ENCODE measurements around the gene AP1G2.
"Not testable (repeated sequence)": the region's sequence is repeated elsewhere in the genome, so short reads cannot be mapped to it uniquely, and the experiment has no call there.

The AP1G2 gene

GRCh38 chr14:23610815-23611289, 43.3 kb upstream of the AP1G2 start:
- FAIRE-seq, result no peak
- TF ChIP-seq, protein P1, sequence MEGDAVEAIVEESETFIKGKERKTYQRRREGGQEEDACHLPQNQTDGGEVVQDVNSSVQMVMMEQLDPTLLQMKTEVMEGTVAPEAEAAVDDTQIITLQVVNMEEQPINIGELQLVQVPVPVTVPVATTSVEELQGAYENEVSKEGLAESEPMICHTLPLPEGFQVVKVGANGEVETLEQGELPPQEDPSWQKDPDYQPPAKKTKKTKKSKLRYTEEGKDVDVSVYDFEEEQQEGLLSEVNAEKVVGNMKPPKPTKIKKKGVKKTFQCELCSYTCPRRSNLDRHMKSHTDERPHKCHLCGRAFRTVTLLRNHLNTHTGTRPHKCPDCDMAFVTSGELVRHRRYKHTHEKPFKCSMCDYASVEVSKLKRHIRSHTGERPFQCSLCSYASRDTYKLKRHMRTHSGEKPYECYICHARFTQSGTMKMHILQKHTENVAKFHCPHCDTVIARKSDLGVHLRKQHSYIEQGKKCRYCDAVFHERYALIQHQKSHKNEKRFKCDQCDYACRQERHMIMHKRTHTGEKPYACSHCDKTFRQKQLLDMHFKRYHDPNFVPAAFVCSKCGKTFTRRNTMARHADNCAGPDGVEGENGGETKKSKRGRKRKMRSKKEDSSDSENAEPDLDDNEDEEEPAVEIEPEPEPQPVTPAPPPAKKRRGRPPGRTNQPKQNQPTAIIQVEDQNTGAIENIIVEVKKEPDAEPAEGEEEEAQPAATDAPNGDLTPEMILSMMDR (IDR thresholded peaks at IDR 0.05; ENCODE audit: insufficient read depth, missing control alignments), result no peak
- DNase-seq (ENCODE audit: insufficient read length, low spot score), result no peak

GRCh38 chr14:23610090-23610814, 42.7 kb upstream of the AP1G2 start:
- FAIRE-seq (no peak), DNase-seq (ENCODE audit: insufficient read length, low spot score) (no peak)
- TF ChIP-seq, protein P1 (IDR thresholded peaks at IDR 0.05; ENCODE audit: insufficient read depth, missing control alignments), result no peak

GRCh38 chr14:23609411-23610089, 42.0 kb upstream of the AP1G2 start:
- DNase-seq (ENCODE audit: insufficient read length, low spot score); FAIRE-seq: not testable (repeated sequence)

- FAIRE-seq (no peak), DNase-seq (ENCODE audit: insufficient read length, low spot score) (no peak)
- TF ChIP-seq, protein P1 (IDR thresholded peaks at IDR 0.05; ENCODE audit: insufficient read depth, missing control alignments), result no peak
These were observed 41.4 kb upstream of the AP1G2 start for GRCh38 chr14:23609001-23609400.

DNA sequence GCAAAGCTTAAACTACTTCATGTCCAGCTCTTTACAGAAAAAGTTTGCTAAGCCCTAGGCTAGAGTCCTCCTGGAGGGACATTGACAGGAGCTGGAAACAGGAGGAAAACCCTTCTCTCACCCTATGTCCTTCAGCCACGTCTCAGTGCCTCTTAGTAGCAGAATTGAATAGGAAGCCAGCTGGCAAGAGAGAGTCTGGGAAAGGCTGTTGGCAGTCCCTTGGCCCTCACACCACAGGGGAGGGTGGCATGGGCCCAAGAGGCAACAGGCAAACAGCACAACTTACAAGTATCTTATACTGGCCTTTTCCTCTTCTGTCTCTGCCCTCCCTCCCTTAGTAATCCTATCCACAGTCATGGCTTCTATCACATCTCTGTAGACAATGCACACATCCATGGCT, 40.9 kb upstream of the AP1G2 start:
- FAIRE-seq, result no peak
- TF ChIP-seq, protein P1 (IDR thresholded peaks at IDR 0.05; ENCODE audit: insufficient read depth, missing control alignments), result no peak

DNA sequence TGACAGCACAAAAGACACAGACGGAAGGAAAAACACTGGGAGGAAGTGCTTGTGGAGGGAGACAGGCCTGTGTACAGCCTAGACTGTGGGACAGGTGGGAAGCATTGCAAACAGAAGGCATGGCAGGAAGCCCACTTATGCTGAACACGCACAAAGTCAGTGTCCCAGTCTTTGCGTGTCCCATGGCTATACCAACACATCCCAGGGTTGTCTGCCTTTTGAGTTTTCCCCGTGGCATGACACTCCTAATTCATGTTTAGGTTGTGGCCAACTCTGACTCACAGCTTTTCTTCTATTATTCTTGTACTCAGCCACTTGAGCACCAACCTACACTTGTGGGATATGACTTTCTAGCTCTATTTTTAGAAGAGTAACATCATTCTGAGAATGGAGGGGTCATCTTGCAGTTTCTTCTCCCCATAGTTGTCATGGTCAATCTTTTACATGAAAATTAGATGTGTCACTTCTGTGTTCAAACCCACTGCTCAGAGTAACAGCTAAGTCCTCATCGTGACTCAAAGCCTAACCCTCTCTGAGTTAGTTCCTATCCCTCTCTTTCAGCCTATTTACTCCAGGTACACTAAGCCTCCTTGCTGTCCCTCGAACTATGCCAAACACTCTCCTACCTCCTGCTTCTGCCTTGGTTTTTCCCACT, 38.5 kb upstream of the AP1G2 start:
- TF ChIP-seq, protein P1 (IDR thresholded peaks at IDR 0.05; ENCODE audit: insufficient read depth, missing control alignments), result no peak
- no peak for DNase-seq (ENCODE audit: insufficient read length, low spot score)
- FAIRE-seq, result no peak

More for the DNA sequence above, 40.9 kb upstream of the AP1G2 start:
- no peak for DNase-seq (ENCODE audit: insufficient read length, low spot score)

- FAIRE-seq, result no peak
- DNase-seq (ENCODE audit: insufficient read length, low spot score), result no peak
- TF ChIP-seq, protein P1 (IDR thresholded peaks at IDR 0.05; ENCODE audit: insufficient read depth, missing control alignments), result no peak
These were observed 37.1 kb upstream of the AP1G2 start for GRCh38 chr14:23604675-23605170.
